Measurements from ENCODE around the gene GAREM1. TPM values are rescaled to one million over a fixed set of nuclear protein-coding genes. Genes with fewer than 3 reads are reported as not detected.

GAREM1 gene
- total and polyA plus RNA-seq, 2 of the 8 experiments (the other 6 are each of a cell fraction or from before 2014, with no cell fraction given): 3.6 to 9.2 TPM

GRCh38 chr18:32454593-32454992 is 16.1 kb downstream of the GAREM1 start:
- Histone ChIP-seq H4K91ac (replicated peaks; ENCODE audit: insufficient read length, low read length) (no peak overlapping the region), H3K27ac (ENCODE audit: low read depth, low read length) (no peak overlapping the region), H3K14ac (ENCODE audit: insufficient read length) (no peak overlapping the region), H3K79me1 (ENCODE audit: low read depth, low read length) (peaks cover 2% of the 10 kb centered on the region; the same call in 1 of the 2 replicates), H3K4me2 (ENCODE audit: insufficient read depth in 1 of 2, low read depth in 2 of 2, low read length in 2 of 2) (no peak overlapping the region), H4K8ac (ENCODE audit: extremely low read depth, insufficient read depth, low read length) (no peak overlapping the region), H2BK120ac (replicated peaks; ENCODE audit: low read depth, low read length) (no peak overlapping the region), H2BK15ac (ENCODE audit: low read length) (no peak overlapping the region), H3K9me3 (ENCODE audit: insufficient read depth in 2 of 2, low read depth in 1 of 2, low read length in 1 of 2) (no peaks in the 10 kb centered on the region), H2BK12ac (ENCODE audit: low read depth, low read length) (no peak overlapping the region), H2BK20ac (ENCODE audit: low read length) (no peak overlapping the region), H3K4me3 (ENCODE audit: extremely low read depth in 1 of 4, insufficient read depth in 2 of 4, low read depth in 3 of 4, low read length in 4 of 4) (no peak overlapping the region), H4K20me1 (replicated peaks in 1 of 2; ENCODE audit: control insufficient read depth in 1 of 2, insufficient read depth in 2 of 2, low read length in 2 of 2) (no peaks in the 10 kb centered on the region), H3K79me2 (ENCODE audit: control insufficient read depth in 1 of 2, insufficient read depth in 2 of 2, low read length in 2 of 2) (peaks cover 0 to under 1% of the 10 kb centered on the region in 2 experiments; a peak in 2 of 4 replicates), H3K9ac (replicated peaks in 1 of 4; ENCODE audit: extremely low read depth in 1 of 4, low read depth in 3 of 4, low read length in 3 of 4) (no peak overlapping the region), H3K23ac (ENCODE audit: insufficient read length) (no peak overlapping the region), H3K4ac (replicated peaks; ENCODE audit: insufficient read length, low read depth, low read length) (no peak overlapping the region), H3K36me3 (ENCODE audit: control insufficient read depth in 2 of 4, insufficient read depth in 4 of 4, low read length in 3 of 4) (no peaks in the 10 kb centered on the region), H3K27me3 (replicated peaks in 1 of 4; ENCODE audit: control insufficient read depth in 3 of 4, extremely low read depth in 1 of 4, insufficient read depth in 3 of 4, low read length in 3 of 4) (no peaks in the 10 kb centered on the region), H2AFZ (ENCODE audit: low read length) (no peak overlapping the region), H3K18ac (ENCODE audit: extremely low read depth, low read length) (no peak overlapping the region), H3K56ac (replicated peaks; ENCODE audit: insufficient read length, low read depth, low read length) (no peak overlapping the region), H4K5ac (ENCODE audit: insufficient read length, low read depth, low read length) (no peak overlapping the region), H3K23me2 (ENCODE audit: low read depth, low read length) (no peaks in the 10 kb centered on the region), H3K4me1 (replicated peaks in 1 of 4; ENCODE audit: control insufficient read depth in 3 of 4, insufficient read depth in 4 of 4, low read length in 3 of 4) (no peaks in the 10 kb centered on the region; a peak in 1 of 7 replicates), H2BK5ac (ENCODE audit: low read depth, low read length) (no peak overlapping the region), H2AK5ac (ENCODE audit: low read depth, low read length) (no peak overlapping the region)
- FAIRE-seq (no peak), DNase-seq (ENCODE audit: low read depth in 1 of 2, low spot score in 2 of 2) (no peak)
- WGBS, 2 experiments (ENCODE audit: extremely low coverage in 1 of 2, insufficient coverage in 1 of 2, insufficient read length in 1 of 2, insufficient replicate concordance in 2 of 2, low coverage in 1 of 2, low lambda C conversion rate in 2 of 2, missing lambda C conversion rate in 1 of 2): 94% methylated on average over 1 of the region's 1 CpG; no CpG with 5 or more reads in 1 of the 2 experiments
- CTCF ChIA-PET (ENCODE audit: partially characterized antibody): interaction anchor here (0.6 kb wide), 1 partner anchor 193 kb away, joined by 3 read pairs; no protein-coding TSS in a partner anchor
- POLR2A ChIA-PET (ENCODE audit: partially characterized antibody): no interaction called here
- TF ChIP-seq SP4 (IDR thresholded peaks at IDR 0.05; ENCODE audit: low read length) (no peak), RFX5 (IDR thresholded peaks at IDR 0.05; ENCODE audit: borderline replicate concordance, low read depth, low read length) (no peak), CREB1 (IDR thresholded peaks at IDR 0.05) (no peak), SIN3A (conservative IDR thresholded peaks at IDR 0.05 in 1 of 2, IDR thresholded peaks at IDR 0.05 in 1 of 2; ENCODE audit: low read depth in 1 of 2, low read length in 2 of 2) (no peak), CHD2 (IDR thresholded peaks at IDR 0.05; ENCODE audit: low read length) (no peak), NANOG (IDR thresholded peaks at IDR 0.05; ENCODE audit: insufficient read depth, low read depth, low read length, poor library complexity, severe bottlenecking) (no peak), EGR1 (IDR thresholded peaks at IDR 0.05; ENCODE audit: borderline replicate concordance, low read depth, low read length) (no peak), GTF2F1 (IDR thresholded peaks at IDR 0.05; ENCODE audit: borderline replicate concordance, low read depth, low read length) (no peak), RXRA (IDR thresholded peaks at IDR 0.05; ENCODE audit: insufficient read depth, low read depth, low read length) (no peak), CEBPB (IDR thresholded peaks at IDR 0.05; ENCODE audit: low read depth, low read length) (no peak), CTBP2 (IDR thresholded peaks at IDR 0.05; ENCODE audit: borderline replicate concordance, insufficient read depth, insufficient read length, low read length) (no peak), USF2 (IDR thresholded peaks at IDR 0.05; ENCODE audit: low read length) (no peak), JUND (IDR thresholded peaks at IDR 0.05; ENCODE audit: low read length) (no peak)

All from H1 (cell line).